Endothelial cell of umbilical vein (primary cell): ENCODE measurements around the gene TRIM24. TPM values are rescaled to one million over a fixed set of nuclear protein-coding genes. Genes with fewer than 3 reads are reported as not detected.

Experiments used
- BruUV-seq: library from RNA; stranded (reverse); fragments of 400-500 nt; replicated peaks from 2 replicates; lab custom pipeline; 2021; lab: Mats Ljungman, UMichigan
- CTCF ChIA-PET: fragments of 300-600, 350-600 bp; sonication (Branson Sonifier 250); formaldehyde crosslinking; loops from one replicate; lab custom pipeline; 2021; ENCODE audit warnings: antibody characterized with exemption, inconsistent platforms; lab: Charles Lee
- POLR2A ChIA-PET: fragments of 300-600, 350-600 bp; sonication (Branson Sonifier 250); formaldehyde crosslinking; loops from one replicate; lab custom pipeline; 2021; ENCODE audit warnings: antibody characterized with exemption, inconsistent platforms; lab: Charles Lee
- DNase-seq: peaks from one replicate; pipeline ENCODE4 v3.0.0-alpha.2; 2011; ENCODE audit warnings: low read depth, low spot score
- FAIRE-seq: peaks from 2 replicates; lab custom pipeline; 2011; peaks lifted over from hg19 to GRCh38; lab: Jason Lieb, UNC
- H2AFZ ChIP-seq: 2 replicates; pipeline ENCODE4 v1.6.0; 2012; ENCODE audit warnings: low read depth, low read length, control low read depth, inconsistent platforms
- H3K27ac ChIP-seq: 2 replicates; pipeline ENCODE4 v1.5.1; 2011; ENCODE audit warnings: low read depth, mild to moderate bottlenecking, control low read depth, low read length, moderate library complexity; ENCODE audit not compliant: insufficient read depth
- H3K27me3 ChIP-seq, 2 experiments: 2 replicates each; pipeline versions ENCODE4 v1.6.0 to v1.6.1; 2011; ENCODE audit warnings: low read length in 2 of 2, mixed read lengths in 1 of 2; ENCODE audit not compliant: control insufficient read depth in 2 of 2, insufficient read depth in 2 of 2
- H3K36me3 ChIP-seq, 2 experiments: 2 replicates in 1 of 2; 3 replicates in 1 of 2; pipeline ENCODE4 v1.5.1; 2011; ENCODE audit warnings: low read length in 2 of 2, mild to moderate bottlenecking in 1 of 2, moderate library complexity in 1 of 2; ENCODE audit not compliant: control insufficient read depth in 2 of 2, insufficient read depth in 2 of 2; ENCODE audit errors: extremely low read depth in 1 of 2
- H3K4me1 ChIP-seq: 3 replicates; pipeline ENCODE4 v1.5.1; 2011; ENCODE audit warnings: mild to moderate bottlenecking, low read length; ENCODE audit not compliant: control insufficient read depth, insufficient read depth; ENCODE audit errors: extremely low read depth
- H3K4me2 ChIP-seq: 2 replicates; pipeline ENCODE4 v1.6.1; 2011; ENCODE audit warnings: low read length, control low read depth, mixed read lengths; ENCODE audit not compliant: insufficient read depth
- H3K4me3 ChIP-seq, 3 experiments: fragments of 200-600 bp in 1 of 3; sonication (generic), shearing (Covaris generic) in 1 of 3; replicated peaks in 1 of 3; 2 replicates each; pipeline ENCODE4 v1.5.1; 2011 to 2016; ENCODE audit warnings: control low read depth in 3 of 3, low read length in 3 of 3, mild to moderate bottlenecking in 2 of 3, inconsistent platforms in 1 of 3, low read depth in 1 of 3, moderate library complexity in 1 of 3; ENCODE audit not compliant: insufficient read depth in 1 of 3
- H3K79me2 ChIP-seq: 2 replicates; pipeline ENCODE4 v1.6.0; 2012; ENCODE audit warnings: low read length, inconsistent platforms; ENCODE audit not compliant: control insufficient read depth, insufficient read depth
- H3K9ac ChIP-seq: replicated peaks from 2 replicates; pipeline ENCODE3; 2011; ENCODE audit warnings: low read length, control low read depth; ENCODE audit not compliant: insufficient read depth; ENCODE audit errors: extremely low read depth
- H3K9me1 ChIP-seq: replicated peaks from 3 replicates; pipeline ENCODE4 v1.6.0; 2011; ENCODE audit warnings: mild to moderate bottlenecking, low read length; ENCODE audit not compliant: control insufficient read depth, insufficient read depth; ENCODE audit errors: extremely low read depth
- H3K9me3 ChIP-seq: replicated peaks from 2 replicates; pipeline ENCODE4 v1.5.1; 2012; ENCODE audit warnings: low read length, inconsistent platforms; ENCODE audit not compliant: control insufficient read depth, insufficient read depth
- H4K20me1 ChIP-seq: replicated peaks from 2 replicates; pipeline ENCODE3; 2011; ENCODE audit warnings: mild to moderate bottlenecking, low read length; ENCODE audit not compliant: control insufficient read depth, insufficient read depth; ENCODE audit errors: extremely low read depth
- CTCF ChIP-seq, 2 donors: IDR thresholded peaks; 1 replicate in 1 of 2; 2 replicates in 1 of 2; pipeline ENCODE4 v1.5.1; 2011; ENCODE audit warnings: low read length in 2 of 2, mild to moderate bottlenecking in 2 of 2, moderate library complexity in 2 of 2, control low read depth in 1 of 2, inconsistent platforms in 1 of 2, low read depth in 1 of 2; ENCODE audit not compliant: insufficient read depth in 1 of 2; ENCODE audit errors: extremely low read depth in 1 of 2
- EZH2 ChIP-seq: IDR thresholded peaks from 2 replicates; pipeline ENCODE4 v1.6.1; 2012; ENCODE audit warnings: borderline replicate concordance, low read depth, mild to moderate bottlenecking, moderate library complexity, low read length, inconsistent platforms; ENCODE audit not compliant: severe bottlenecking
- GATA2 ChIP-seq: IDR thresholded peaks from 2 replicates; pipeline ENCODE4 v1.7.0; 2011; ENCODE audit warnings: low read depth, mild to moderate bottlenecking, moderate library complexity, mixed read lengths, low read length; ENCODE audit not compliant: insufficient read length, insufficient read depth
- JUN ChIP-seq: IDR thresholded peaks from 2 replicates; pipeline ENCODE4 v1.6.1; 2011; ENCODE audit warnings: borderline replicate concordance, low read depth; ENCODE audit not compliant: insufficient read length, insufficient read depth
- MAX ChIP-seq: IDR thresholded peaks from 2 replicates; pipeline ENCODE4 v1.6.1; 2011; ENCODE audit not compliant: insufficient read depth, insufficient read length
- POLR2A ChIP-seq: IDR thresholded peaks from 2 replicates; pipeline ENCODE4 v1.6.1; 2012; ENCODE audit warnings: low read depth, mild to moderate bottlenecking, control low read depth, low read length
- POLR2AphosphoS5 ChIP-seq: IDR thresholded peaks from 2 replicates; pipeline ENCODE4 v1.6.1; 2012; ENCODE audit warnings: low read depth, mild to moderate bottlenecking, control low read depth, low read length, moderate library complexity; ENCODE audit not compliant: insufficient read depth
- dilution Hi-C: fragments of 300-500 bp; cut with MboI; formaldehyde crosslinking; loops from one replicate; pipeline ENCODE4 v1.15.0; 2019; ENCODE audit warnings: low sequenced_read_pairs; ENCODE audit not compliant: extremely low pct_ligation_motif_present
- intact Hi-C: fragments of 100-400 bp; cut with micrococcal nuclease; formaldehyde crosslinking; loops from one replicate; pipeline ENCODE4 v1.10.0; 2022
- polyA plus RNA-seq, 4 experiments: library from polyadenylated mRNA; depleted of rRNA in 3 of 4; stranded (reverse) in 3 of 4; unstranded in 1 of 4; fragments of >200 nt; gene quantifications; 2 replicates each; pipeline versions ENCODE4 v1.2.1 to v1.2.3, GENCODE V29; 2011 to 2012; ENCODE audit warnings: missing spikeins in 1 of 4
- total RNA-seq: library from RNA; stranded (reverse); gene quantifications from 2 replicates; pipeline ENCODE4 v1.2.3, GENCODE V29; 2021

TRIM24 gene
- total and polyA plus RNA-seq, 2 donors (not counting 3 experiments of a cell fraction or from before 2014, with no cell fraction given) = 9.1 to 26.1 TPM

GRCh38 chr7:138587485-138587884 is 127.4 kb downstream of the TRIM24 start:
- Histone ChIP-seq H3K4me1 (no peaks in the 10 kb centered on the region), H3K79me2 (no peaks in the 10 kb centered on the region), H3K4me2 (no peak overlapping the region), H3K27me3 (no peaks in the 10 kb centered on the region), H2AFZ (no peak overlapping the region), H4K20me1 (no peaks in the 10 kb centered on the region), H3K9me1 (no peaks in the 10 kb centered on the region), H3K4me3 (no peak overlapping the region), H3K9ac (no peak overlapping the region), H3K36me3 (peaks cover 0 to 7% of the 10 kb centered on the region in 2 experiments), H3K9me3 (no peaks in the 10 kb centered on the region), H3K27ac (no peak overlapping the region)
- DNase-seq (no peak), FAIRE-seq (no peak)
- ChIA-PET POLR2A (no interaction called here), CTCF (no interaction called here)
- BruUV-seq = no TSS peak
- dilution Hi-C loops = no loop called here
- TF ChIP-seq EZH2 (no peak), JUN (no peak), POLR2A (no peak), MAX (no peak), CTCF (IDR thresholded peaks at IDR 0.05; ENCODE audit: extremely low read depth in 1 of 2, insufficient read depth in 1 of 2, low read depth in 1 of 2, low read length in 2 of 2) (no peak), GATA2 (no peak), POLR2AphosphoS5 (no peak)
- intact Hi-C loops = no loop called here
